CD4-positive, alpha-beta T cell treated with Interleukin-12 subunit alpha and Interleukin-12 subunit beta, for 1 hour (primary cell): ENCODE results near the gene DEPDC5.

Experiments used
- DNase-seq: peaks from one replicate; pipeline ENCODE4 v3.0.0-alpha.2; 2020

DEPDC5 gene

GRCh38 chr22:31897842-31898805, 144.3 kb downstream of the DEPDC5 start:
- no peak for DNase-seq

- DNase-seq = no peak
Measured at GRCh38 chr22:31898926-31899325, 145.1 kb downstream of the DEPDC5 start.

- DNase-seq = no peak
Measured at GRCh38 chr22:31899669-31900068, 145.8 kb downstream of the DEPDC5 start.

GRCh38 chr22:31901388-31902137, 147.7 kb downstream of the DEPDC5 start:
- DNase-seq = no peak

- no peak for DNase-seq
Measured at GRCh38 chr22:31904651-31905050, 150.8 kb downstream of the DEPDC5 start.

- DNase-seq = no peak
Measured at GRCh38 chr22:31905356-31905755, 151.5 kb downstream of the DEPDC5 start.

- no peak for DNase-seq
Measured at GRCh38 chr22:31906086-31906485, 152.3 kb downstream of the DEPDC5 start.

GRCh38 chr22:31906569-31906968, 152.8 kb downstream of the DEPDC5 start:
- DNase-seq = no peak

- DNase-seq = no peak
Measured at GRCh38 chr22:31909977-31910376, 156.2 kb downstream of the DEPDC5 start.

GRCh38 chr22:31911565-31912406, 158.0 kb downstream of the DEPDC5 start:
- no peak for DNase-seq

GRCh38 chr22:31912407-31912743, 158.6 kb downstream of the DEPDC5 start:
- DNase-seq = no peak

GRCh38 chr22:31915586-31915985, 161.8 kb downstream of the DEPDC5 start:
- no peak for DNase-seq

- peak; percentile 10 for DNase-seq
Measured at GRCh38 chr22:31917227-31917921, 163.6 kb downstream of the DEPDC5 start.

- DNase-seq = no peak
Measured at GRCh38 chr22:31919730-31920129, 165.9 kb downstream of the DEPDC5 start.

- no peak for DNase-seq
Measured at GRCh38 chr22:31920306-31920705, 166.5 kb downstream of the DEPDC5 start.

GRCh38 chr22:31921106-31921505, 167.3 kb downstream of the DEPDC5 start:
- no peak for DNase-seq

GRCh38 chr22:31922534-31922933, 168.7 kb downstream of the DEPDC5 start:
- DNase-seq = no peak

GRCh38 chr22:31923136-31923535, 169.3 kb downstream of the DEPDC5 start:
- no peak for DNase-seq

GRCh38 chr22:31923747-31924146, 169.9 kb downstream of the DEPDC5 start:
- DNase-seq = no peak

GRCh38 chr22:31925056-31925455, 171.2 kb downstream of the DEPDC5 start:
- no peak for DNase-seq

- no peak for DNase-seq
Measured at GRCh38 chr22:31926024-31926423, 172.2 kb downstream of the DEPDC5 start.

GRCh38 chr22:31926969-31927368, 173.2 kb downstream of the DEPDC5 start:
- DNase-seq = no peak

GRCh38 chr22:31927562-31927961, 173.7 kb downstream of the DEPDC5 start:
- no peak for DNase-seq
